HG02571 (cell line): ENCODE results near the gene ADPRS.

Experiments used
- ATAC-seq: cut with Tn5 transposase; IDR thresholded peaks from one replicate; pipeline ENCODE4 v1.9.1; 2021; ENCODE audit warnings: mild to moderate bottlenecking, moderate library complexity; ENCODE audit not compliant: unreplicated experiment

Gene ADPRS

GRCh38 chr1:36128126-36128904 lies 39.6 kb downstream of the ADPRS start:
- ATAC-seq, result no peak

GRCh38 chr1:36128905-36129206 lies 40.2 kb downstream of the ADPRS start:
- no peak for ATAC-seq

GRCh38 chr1:36132029-36132428 lies 43.3 kb downstream of the ADPRS start:
- no peak for ATAC-seq

GRCh38 chr1:36133484-36133883 lies 44.8 kb downstream of the ADPRS start:
- no peak for ATAC-seq

- no peak for ATAC-seq
Observed at GRCh38 chr1:36134031-36134430, 45.3 kb downstream of the ADPRS start.

GRCh38 chr1:36134505-36135329 lies 46.0 kb downstream of the ADPRS start:
- no peak for ATAC-seq

- no peak for ATAC-seq
Observed at GRCh38 chr1:36135330-36135667, 46.6 kb downstream of the ADPRS start.

- no peak for ATAC-seq
Observed at GRCh38 chr1:36135796-36136195, 47.1 kb downstream of the ADPRS start.

- no peak for ATAC-seq
Observed at GRCh38 chr1:36136535-36136934, 47.8 kb downstream of the ADPRS start.

GRCh38 chr1:36137226-36137625 lies 48.5 kb downstream of the ADPRS start:
- no peak for ATAC-seq

- ATAC-seq, result no peak
Observed at GRCh38 chr1:36137776-36138175, 49.1 kb downstream of the ADPRS start.

- ATAC-seq, result no peak
Observed at GRCh38 chr1:36139521-36139920, 50.8 kb downstream of the ADPRS start.

- no peak for ATAC-seq
Observed at GRCh38 chr1:36142121-36142520, 53.4 kb downstream of the ADPRS start.

GRCh38 chr1:36143424-36143823 lies 54.7 kb downstream of the ADPRS start:
- ATAC-seq, result no peak
